Activated CD4-positive, alpha-beta T cell treated with anti-CD3 and anti-CD28 coated beads for 36 hours (primary cell): ENCODE results near the gene SPATA31C2. TPM values are rescaled to one million over a fixed set of nuclear protein-coding genes. Genes with fewer than 3 reads are reported as not detected.
"Not testable (repeated sequence)": the region's sequence is repeated elsewhere in the genome, so short reads cannot be mapped to it uniquely, and the experiment has no call there.

Experiments
- ATAC-seq: fragments of 200-7000 bp; cut with Tn5 transposase; one replicate; pipeline ENCODE4 v1.10.0; 2021; ENCODE audit warnings: mild to moderate bottlenecking, moderate library complexity
- CTCF ChIA-PET: fragments of 350-600 bp; sonication (Branson Sonifier 250); formaldehyde crosslinking; loops from one replicate; lab custom pipeline; 2021; ENCODE audit warnings: antibody characterized with exemption; lab: Charles Lee
- POLR2A ChIA-PET: fragments of 350-600 bp; sonication (Branson Sonifier 250); formaldehyde crosslinking; loops from one replicate; lab custom pipeline; 2021; ENCODE audit warnings: antibody characterized with exemption, inconsistent platforms; lab: Charles Lee
- DNase-seq: peaks from one replicate; pipeline ENCODE4 v3.0.0-alpha.2; 2020
- H3K27ac Mint-ChIP-seq: one replicate; pipeline ENCODE4 v1.8.0; 2021; ENCODE audit warnings: mixed read lengths
- H3K27me3 Mint-ChIP-seq: one replicate; pipeline ENCODE4 v1.8.0; 2021; ENCODE audit warnings: mixed read lengths
- H3K36me3 Mint-ChIP-seq: one replicate; pipeline ENCODE4 v1.8.0; 2021; ENCODE audit warnings: low read depth, mixed read lengths
- H3K4me1 Mint-ChIP-seq: one replicate; pipeline ENCODE4 v1.8.0; 2021; ENCODE audit warnings: mixed read lengths
- H3K4me3 Mint-ChIP-seq: one replicate; pipeline ENCODE4 v1.8.0; 2021; ENCODE audit warnings: mild to moderate bottlenecking, moderate library complexity, mixed read lengths
- H3K9me3 Mint-ChIP-seq: one replicate; pipeline ENCODE4 v1.8.0; 2021; ENCODE audit warnings: low read depth, mixed read lengths
- intact Hi-C, 2 experiments: fragments of 100-400 bp; cut with DNase I in 1 of 2; cut with micrococcal nuclease in 1 of 2; formaldehyde crosslinking; loops; one replicate each; pipeline versions ENCODE4 v1.14.2 to v1.15.1; 2022 to 2024; cut with DNase I, micrococcal nuclease
- total RNA-seq, 2 experiments: library from RNA; stranded (reverse); gene quantifications; one replicate each; pipeline ENCODE4 v1.2.3, GENCODE V29; 2021

The SPATA31C2 gene
- total RNA-seq, 2 experiments from 2014 or later: 0.09 TPM; not detected in 1

- H3K36me3 Mint-ChIP-seq: no peaks in the 10 kb centered on the region
- DNase-seq: peak; percentile 67
- ChIA-PET POLR2A (no interaction called here), CTCF (no interaction called here)
- H3K27me3 Mint-ChIP-seq: peaks cover 4% of the 10 kb centered on the region
- intact Hi-C loops: loop anchor here (1.0 to 10.0 kb wide), 6 partner anchors 211 to 419 kb away; partner anchors contain the start of gene SPIN1 (in 2 of the 2)
- H3K4me1 Mint-ChIP-seq: peaks cover under 1% of the 10 kb centered on the region
- H3K9me3 Mint-ChIP-seq: peaks cover under 1% of the 10 kb centered on the region
- ATAC-seq: peak; percentile 55
- H3K27ac Mint-ChIP-seq: no peak overlapping the region
- H3K4me3 Mint-ChIP-seq: no peak overlapping the region
Observed at GRCh38 chr9:88173378-88173999, 35.2 kb upstream of the SPATA31C2 start.

- intact Hi-C loops: loop anchor here (5.0 to 10.0 kb wide), 3 partner anchors 215 to 423 kb away; partner anchors contain the start of gene SPIN1 (in 1 of the 2)
- no peak overlapping the region for H3K4me3 Mint-ChIP-seq
- CTCF ChIA-PET: interaction anchor here (0.7 kb wide), 1 partner anchor 33 kb away, joined by 3 read pairs; no protein-coding TSS in a partner anchor
- no peak overlapping the region for H3K27ac Mint-ChIP-seq
- H3K36me3 Mint-ChIP-seq: no peaks in the 10 kb centered on the region
- peaks cover 11% of the 10 kb centered on the region for H3K27me3 Mint-ChIP-seq
- DNase-seq: no peak
- peaks cover 1% of the 10 kb centered on the region for H3K9me3 Mint-ChIP-seq
- no peaks in the 10 kb centered on the region for H3K4me1 Mint-ChIP-seq
- POLR2A ChIA-PET: no interaction called here
- ATAC-seq: no peak
Observed at GRCh38 chr9:88169700-88170099, 31.4 kb upstream of the SPATA31C2 start.

- peaks cover 12% of the 10 kb centered on the region for H3K27me3 Mint-ChIP-seq
- DNase-seq: no peak
- no peak for ATAC-seq
Observed at GRCh38 chr9:88168564-88168963, 30.3 kb upstream of the SPATA31C2 start.

DNA sequence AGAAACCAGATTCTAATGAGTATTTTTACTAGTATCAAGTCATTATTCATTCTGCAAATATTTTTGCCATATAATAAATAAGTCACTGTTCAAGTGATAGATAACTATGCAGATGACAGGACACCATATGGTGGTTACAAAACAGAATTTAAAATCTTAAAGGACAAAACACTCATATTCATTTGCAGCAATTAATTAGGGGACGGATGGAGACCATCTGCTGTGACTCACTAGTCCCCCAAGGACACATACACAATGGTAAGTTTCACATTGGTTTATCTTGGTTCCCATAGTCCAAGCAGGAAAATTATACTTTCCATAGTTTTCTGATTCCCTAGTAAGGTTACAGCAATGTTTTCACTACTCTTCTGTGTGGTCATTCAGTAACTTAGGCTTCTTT lies 28.4 kb upstream of the SPATA31C2 start:
- ATAC-seq (no peak), DNase-seq (no peak)
- Mint-ChIP-seq H3K9me3 (peaks cover 1% of the 10 kb centered on the region), H3K36me3 (no peaks in the 10 kb centered on the region), H3K27ac (no peak overlapping the region), H3K27me3 (peaks cover 12% of the 10 kb centered on the region), H3K4me3 (no peak overlapping the region), H3K4me1 (no peaks in the 10 kb centered on the region)
- POLR2A ChIA-PET: no interaction called here
- CTCF ChIA-PET: interaction anchor here (0.6 kb wide), 1 partner anchor 849 kb away, joined by 3 read pairs; no protein-coding TSS in a partner anchor
- intact Hi-C loops: no loop called here

More at GRCh38 chr9:88168564-88168963, 30.3 kb upstream of the SPATA31C2 start:
- ChIA-PET POLR2A (no interaction called here), CTCF (interaction anchor here (0.6 kb wide), 1 partner anchor 107 kb away, joined by 3 read pairs; no protein-coding TSS in a partner anchor)
- Mint-ChIP-seq H3K27ac (no peak overlapping the region), H3K4me3 (no peak overlapping the region), H3K9me3 (peaks cover 1% of the 10 kb centered on the region), H3K36me3 (no peaks in the 10 kb centered on the region), H3K4me1 (no peaks in the 10 kb centered on the region)
- intact Hi-C loops: no loop called here

DNA sequence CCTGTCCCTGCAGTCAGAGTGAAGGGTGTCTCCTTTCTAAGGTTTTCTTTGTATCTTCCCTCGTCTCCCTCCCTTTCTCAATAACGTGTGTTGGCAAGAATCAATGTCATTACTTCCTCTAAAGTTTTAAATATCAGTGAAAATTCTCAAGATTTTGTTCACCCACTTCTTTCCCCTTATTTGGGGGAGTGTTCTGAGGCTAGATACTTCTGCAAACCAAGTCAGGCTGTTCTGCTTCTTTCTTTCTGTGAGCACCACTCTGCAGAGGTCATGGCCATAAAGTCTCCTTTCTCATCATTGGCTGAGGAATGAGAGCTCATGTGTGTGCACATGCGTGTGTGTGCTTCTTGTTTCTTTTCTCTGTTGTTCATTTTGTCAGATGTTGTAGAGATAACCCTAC lies 26.6 kb upstream of the SPATA31C2 start:
- Mint-ChIP-seq H3K4me1 (no peaks in the 10 kb centered on the region), H3K4me3 (no peak overlapping the region), H3K9me3 (peaks cover 1% of the 10 kb centered on the region), H3K27me3 (peaks cover 23% of the 10 kb centered on the region), H3K27ac (no peak overlapping the region), H3K36me3 (no peaks in the 10 kb centered on the region)
- no peak for DNase-seq
- ChIA-PET POLR2A (no interaction called here), CTCF (no interaction called here)
- intact Hi-C loops: no loop called here
- ATAC-seq: no peak

- ChIA-PET POLR2A (no interaction called here), CTCF (interaction anchor here (0.6 kb wide), 1 partner anchor 1302 kb away, joined by 3 read pairs; no protein-coding TSS in a partner anchor)
- Mint-ChIP-seq H3K4me1 (no peaks in the 10 kb centered on the region), H3K9me3 (no peaks in the 10 kb centered on the region), H3K27ac (no peak overlapping the region), H3K27me3 (peaks cover 27% of the 10 kb centered on the region), H3K36me3 (no peaks in the 10 kb centered on the region), H3K4me3 (no peak overlapping the region)
- ATAC-seq: no peak
- intact Hi-C loops: no loop called here
- no peak for DNase-seq
Observed at GRCh38 chr9:88161144-88161543, 22.9 kb upstream of the SPATA31C2 start.

GRCh38 chr9:88143957-88144625 lies 5.8 kb upstream of the SPATA31C2 start:
- Mint-ChIP-seq H3K4me3 (no peak overlapping the region), H3K27me3 (peaks cover 37% of the 10 kb centered on the region), H3K36me3 (no peaks in the 10 kb centered on the region), H3K9me3 (no peaks in the 10 kb centered on the region), H3K27ac (no peak overlapping the region), H3K4me1 (peaks cover 2% of the 10 kb centered on the region)
- no peak for DNase-seq
- ChIA-PET CTCF (interaction anchor here (0.8 kb wide), 1 partner anchor 193 kb away, joined by 3 read pairs; no protein-coding TSS in a partner anchor), POLR2A (no interaction called here)
- intact Hi-C loops: no loop called here
- ATAC-seq: no peak

DNA sequence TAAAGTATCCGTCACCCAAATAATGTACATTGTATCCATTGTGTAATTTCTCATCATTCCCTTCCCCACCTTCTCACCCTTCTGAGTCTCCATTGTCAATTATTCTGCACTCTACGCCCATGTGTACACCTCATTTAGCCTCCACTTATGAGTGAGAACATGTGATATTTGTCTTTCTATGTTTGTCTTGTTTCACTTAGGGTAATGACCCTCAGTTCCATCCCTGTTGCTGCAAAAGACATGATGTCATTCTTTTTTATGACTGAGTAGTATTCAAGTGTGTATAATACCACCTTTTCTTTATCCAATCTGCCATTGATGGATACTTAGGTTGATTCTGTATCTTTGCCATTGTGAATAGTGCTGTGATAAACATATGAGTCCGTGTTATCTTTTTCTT lies 4.9 kb upstream of the SPATA31C2 start:
- no peak overlapping the region for H3K4me3 Mint-ChIP-seq
- H3K4me1 Mint-ChIP-seq: peaks cover 2% of the 10 kb centered on the region
- DNase-seq (no peak), ATAC-seq (no peak)
- H3K9me3 Mint-ChIP-seq: no peaks in the 10 kb centered on the region
- CTCF ChIA-PET: no interaction called here
- no peak overlapping the region for H3K27ac Mint-ChIP-seq
- no peaks in the 10 kb centered on the region for H3K36me3 Mint-ChIP-seq
- peaks cover 32% of the 10 kb centered on the region for H3K27me3 Mint-ChIP-seq
- POLR2A ChIA-PET: no interaction called here
- intact Hi-C loops: no loop called here

- intact Hi-C loops: not testable (repeated sequence)
- DNase-seq: peak; percentile 27
- ATAC-seq: peak; percentile 44
Observed at GRCh38 chr9:88133552-88133951, 4.7 kb downstream of the SPATA31C2 start.

DNA sequence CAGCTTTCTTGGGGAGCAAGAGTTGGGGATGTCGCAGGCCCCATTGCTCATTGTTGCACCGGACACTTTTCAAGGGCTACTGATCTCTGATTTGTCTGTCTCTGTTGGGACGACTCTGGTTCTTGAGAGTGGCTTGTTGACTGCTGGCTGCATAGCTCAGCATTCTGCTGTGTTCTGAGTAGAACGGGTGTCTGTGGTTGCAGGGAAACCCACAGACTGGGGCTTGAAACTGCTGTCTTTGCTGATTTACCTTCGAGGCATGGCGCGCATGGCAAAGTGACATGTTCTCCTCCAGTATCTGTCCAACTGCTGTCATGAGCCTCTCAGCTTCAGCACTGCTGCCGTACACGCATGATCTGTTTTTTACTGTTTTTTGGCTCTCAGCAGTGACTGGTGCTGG lies 8.7 kb downstream of the SPATA31C2 start:
- H3K27ac Mint-ChIP-seq, H3K9me3 Mint-ChIP-seq, ATAC-seq, H3K27me3 Mint-ChIP-seq, CTCF ChIA-PET, H3K4me1 Mint-ChIP-seq, intact Hi-C loops, POLR2A ChIA-PET, H3K36me3 Mint-ChIP-seq, H3K4me3 Mint-ChIP-seq: not testable (repeated sequence)
- DNase-seq: peak; percentile 37

More at GRCh38 chr9:88133552-88133951, 4.7 kb downstream of the SPATA31C2 start:
- CTCF ChIA-PET: interaction anchor here (0.6 kb wide), 1 partner anchor 168 kb away, joined by 3 read pairs; no protein-coding TSS in a partner anchor
- H3K4me1 Mint-ChIP-seq, POLR2A ChIA-PET, H3K9me3 Mint-ChIP-seq, H3K36me3 Mint-ChIP-seq, H3K4me3 Mint-ChIP-seq, H3K27ac Mint-ChIP-seq, H3K27me3 Mint-ChIP-seq: not testable (repeated sequence)

DNA sequence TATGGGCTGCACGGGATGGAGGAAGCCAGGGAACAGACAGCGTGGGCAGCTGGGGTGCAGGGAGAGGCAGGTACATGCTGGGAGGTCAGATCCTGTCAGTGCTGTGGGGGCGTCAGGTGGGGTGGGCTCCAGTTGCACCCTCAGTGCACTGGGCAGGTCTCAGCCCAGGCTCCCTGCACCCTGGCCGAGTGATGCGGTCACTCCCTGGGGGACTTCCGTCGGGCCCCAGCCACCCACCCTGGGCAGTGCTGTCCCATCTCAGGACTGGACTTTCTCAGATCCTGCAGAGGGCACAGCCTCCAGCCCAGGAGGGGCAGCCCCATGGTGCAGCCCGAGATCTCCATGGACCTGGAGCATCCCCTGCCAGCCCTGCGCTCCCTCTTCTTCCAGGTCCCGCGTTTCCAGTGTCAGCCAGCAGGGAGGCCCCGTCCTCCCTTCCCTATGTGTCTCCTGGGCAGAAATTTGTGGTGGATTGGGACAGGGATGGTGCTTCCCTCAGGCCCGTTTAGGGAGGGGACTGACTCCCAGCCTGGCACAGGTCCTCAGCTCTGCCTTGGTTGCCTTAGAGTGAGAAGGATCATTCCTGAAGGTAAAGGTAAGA lies 10.5 kb downstream of the SPATA31C2 start:
- CTCF ChIA-PET, H3K4me3 Mint-ChIP-seq, ATAC-seq: not testable (repeated sequence)

More for the DNA sequence above, 10.5 kb downstream of the SPATA31C2 start:
- H3K4me1 Mint-ChIP-seq, H3K9me3 Mint-ChIP-seq, H3K27ac Mint-ChIP-seq, H3K36me3 Mint-ChIP-seq, DNase-seq, H3K27me3 Mint-ChIP-seq, POLR2A ChIA-PET, intact Hi-C loops: not testable (repeated sequence)
